GM19239 (cell line): ENCODE results near the gene MAPK1IP1L.
"Not testable (repeated sequence)": the region's sequence is repeated elsewhere in the genome, so short reads cannot be mapped to it uniquely, and the experiment has no call there.

Experiments
- DNase-seq: peaks from one replicate; pipeline ENCODE4 v3.0.0; 2011; ENCODE audit warnings: low spot score; ENCODE audit not compliant: insufficient read length
- FAIRE-seq: peaks from 2 replicates; lab custom pipeline; 2011; peaks lifted over from hg19 to GRCh38; lab: Jason Lieb, UNC

MAPK1IP1L gene

GRCh38 chr14:55051423-55052268 lies at the start of gene MAPK1IP1L:
TSS of gene MAPK1IP1L (plus strand) at chr14:55051647. CDS start at chr14:55061684, 10,037 bp downstream.
- DNase-seq (peak; percentile 86), FAIRE-seq (peak; percentile 93)

GRCh38 chr14:55005071-55005470 lies 46.4 kb upstream of the MAPK1IP1L start:
- FAIRE-seq (no peak), DNase-seq (no peak)

DNA sequence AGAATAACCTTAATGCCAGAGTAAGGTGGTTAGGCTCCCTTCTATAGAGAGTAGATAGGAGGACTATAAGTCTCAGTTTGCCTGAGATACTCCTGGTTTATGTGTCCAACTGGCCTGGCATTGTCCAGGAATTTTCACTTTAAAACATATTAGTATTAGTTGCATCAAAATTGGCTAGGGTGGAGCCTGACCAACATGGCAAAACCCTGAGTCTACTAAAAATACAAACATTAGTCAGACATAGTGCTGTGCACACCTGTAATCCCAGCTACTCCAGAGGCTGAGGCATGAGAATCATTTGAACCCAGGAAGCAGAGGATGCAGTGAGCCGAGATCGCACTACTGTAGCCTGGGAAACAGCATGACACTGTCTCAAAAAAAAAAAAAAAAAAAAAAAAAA lies 36.4 kb upstream of the MAPK1IP1L start:
- no peak for FAIRE-seq
- no peak for DNase-seq

GRCh38 chr14:55019968-55020554 lies 31.4 kb upstream of the MAPK1IP1L start:
- DNase-seq (no peak), FAIRE-seq (peak; percentile 26)

DNA sequence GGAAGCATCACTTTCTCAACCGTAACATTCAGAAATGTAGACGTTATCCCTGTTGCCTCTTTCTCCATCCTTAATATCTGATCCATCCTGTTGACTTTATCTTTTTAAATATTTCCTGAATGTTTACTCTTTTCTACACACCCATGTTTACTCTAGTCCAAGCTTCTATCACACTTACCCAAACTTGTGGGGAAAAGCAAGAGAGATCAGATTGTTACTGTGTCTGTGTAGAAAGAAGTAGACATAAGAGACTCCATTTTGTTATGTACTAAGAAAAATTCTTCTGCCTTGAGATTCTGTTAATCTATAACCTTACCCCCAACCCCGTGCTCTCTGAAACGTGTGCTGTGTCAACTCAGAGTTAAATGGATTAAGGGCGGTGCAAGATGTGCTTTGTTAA lies 27.1 kb upstream of the MAPK1IP1L start:
- not testable (repeated sequence) for FAIRE-seq, DNase-seq

DNA sequence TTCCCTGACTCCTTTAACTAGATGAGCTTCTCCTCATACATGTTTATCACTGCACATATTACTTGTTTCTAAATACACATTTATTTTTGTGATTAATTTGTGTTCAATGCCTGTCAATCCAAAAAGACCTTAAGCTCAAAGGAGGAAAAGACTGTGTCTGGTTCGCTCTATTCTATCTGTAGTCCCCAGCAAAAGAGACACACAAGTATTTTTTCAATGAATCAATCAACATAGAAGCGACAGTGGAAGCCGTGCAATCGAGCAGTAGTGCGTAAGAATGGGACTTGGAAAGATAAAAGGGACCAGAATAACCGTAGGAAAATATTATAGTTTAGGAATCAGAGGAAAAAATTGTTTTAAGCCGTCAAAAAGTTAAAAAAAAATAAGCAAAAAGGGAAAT lies 25.5 kb upstream of the MAPK1IP1L start:
- DNase-seq (no peak), FAIRE-seq (peak; percentile 58)

DNA sequence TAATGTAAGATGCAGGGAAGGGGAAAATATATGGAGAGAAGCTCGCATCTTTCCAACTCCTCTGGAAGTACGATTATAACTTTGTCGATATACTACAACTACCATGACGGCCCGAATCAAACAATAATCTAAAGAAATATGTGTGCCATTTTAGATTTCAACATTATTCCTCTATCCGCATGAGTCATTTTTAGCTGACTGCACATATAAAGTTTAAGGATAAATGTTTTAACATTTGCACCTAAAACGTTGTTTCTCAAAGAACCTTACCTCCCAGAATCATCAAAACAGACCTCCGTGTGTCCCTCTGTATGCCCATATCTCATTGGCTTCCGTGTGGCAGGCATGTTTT lies 25.0 kb upstream of the MAPK1IP1L start:
- DNase-seq (no peak), FAIRE-seq (no peak)

GRCh38 chr14:55026793-55027561 lies 24.5 kb upstream of the MAPK1IP1L start, which contains the start of the genes SOCS4 and WDHD1:
TSS of gene SOCS4 (plus strand) at chr14:55027236. CDS start at chr14:55043042, 15,806 bp downstream.
TSS of gene WDHD1 (minus strand) at chr14:55027099. CDS start at chr14:55026787, 312 bp downstream.
- DNase-seq: peak; percentile 82
- FAIRE-seq: peak; percentile 97

- FAIRE-seq: peak; percentile 73
- no peak for DNase-seq
These were observed 23.4 kb upstream of the MAPK1IP1L start for GRCh38 chr14:55028066-55028465.

DNA sequence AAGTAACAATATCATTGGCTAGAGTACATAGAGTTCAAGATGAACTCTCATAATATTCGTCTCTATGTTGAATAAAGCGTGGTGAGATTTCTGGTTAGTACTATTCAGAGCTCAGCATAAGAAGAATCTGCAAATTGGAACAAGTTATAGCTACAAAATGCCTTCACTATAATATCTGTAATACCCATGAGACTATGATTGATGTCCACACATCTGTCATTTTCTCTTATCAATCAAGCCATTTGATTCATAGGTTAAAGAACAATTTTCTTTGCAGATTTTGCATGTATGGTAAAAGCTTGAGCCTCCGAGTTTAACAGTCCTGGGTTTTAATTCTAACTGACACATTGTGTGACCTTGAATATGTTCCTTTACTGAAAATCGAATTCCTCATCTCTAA lies 23.0 kb upstream of the MAPK1IP1L start:
- FAIRE-seq: peak; percentile 23
- no peak for DNase-seq

GRCh38 chr14:55031190-55031589 lies 20.3 kb upstream of the MAPK1IP1L start:
- peak; percentile 55 for FAIRE-seq
- no peak for DNase-seq

DNA sequence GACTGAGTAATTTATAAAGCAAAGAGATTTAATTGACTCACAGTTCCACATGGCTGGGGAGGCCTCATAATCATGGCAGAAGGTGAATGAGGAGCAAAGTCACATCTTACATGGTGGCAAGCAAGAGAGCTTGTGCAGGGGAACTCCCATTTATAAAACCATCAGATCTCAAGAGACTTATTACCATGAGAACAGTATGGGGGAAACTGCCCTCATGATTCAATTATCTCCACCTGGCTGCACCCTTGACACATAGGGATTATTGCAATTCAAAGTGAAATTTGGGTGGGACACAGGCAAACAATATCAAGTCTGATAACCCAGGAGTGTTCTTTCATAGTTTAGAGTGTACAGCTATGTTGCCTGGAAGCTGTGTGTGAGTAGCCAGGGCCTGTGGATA lies 13.5 kb upstream of the MAPK1IP1L start:
- not testable (repeated sequence) for DNase-seq, FAIRE-seq

- no peak for FAIRE-seq
- no peak for DNase-seq
These were observed 12.7 kb upstream of the MAPK1IP1L start for GRCh38 chr14:55038708-55039107.

GRCh38 chr14:55043528-55043927 lies 7.9 kb upstream of the MAPK1IP1L start:
- FAIRE-seq (no peak), DNase-seq (no peak)

- no peak for FAIRE-seq
- DNase-seq: no peak
These were observed 6.4 kb upstream of the MAPK1IP1L start for GRCh38 chr14:55045087-55045486.

DNA sequence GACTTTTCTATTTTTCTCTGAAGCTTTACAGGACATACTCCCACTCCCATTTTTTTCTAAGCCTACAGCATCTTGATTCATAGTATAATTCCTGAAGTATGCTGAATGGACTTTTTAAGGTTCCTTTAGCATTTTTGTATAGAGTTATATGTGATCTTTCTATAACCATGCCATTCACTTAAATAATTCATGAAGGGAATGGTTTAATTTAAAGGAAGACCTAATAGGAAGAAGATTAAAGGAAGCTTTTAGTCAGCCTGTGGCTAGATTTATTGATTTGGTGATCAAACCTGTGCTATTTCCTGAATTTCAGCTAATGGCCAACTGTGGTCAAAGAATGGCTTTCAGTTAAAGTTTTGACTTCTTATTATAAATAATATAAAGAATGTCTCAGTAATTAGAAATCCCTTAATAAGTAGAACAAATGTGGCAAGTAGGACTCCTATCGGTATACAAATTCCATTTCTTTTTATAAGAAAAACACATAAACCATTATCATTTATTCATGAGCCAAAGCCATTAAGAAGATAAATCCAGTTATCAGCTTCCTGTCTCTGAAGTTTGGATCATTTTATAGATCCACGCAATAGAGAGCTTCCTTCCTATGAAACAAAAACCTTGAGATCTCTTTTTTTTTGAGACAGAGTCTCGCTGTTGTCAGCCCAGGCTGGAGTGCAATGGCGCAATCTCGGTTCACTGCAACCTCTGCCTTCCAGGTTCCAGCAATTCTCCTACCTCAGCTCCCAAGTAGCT lies 4.0 kb upstream of the MAPK1IP1L start:
- FAIRE-seq (no peak), DNase-seq (no peak)

DNA sequence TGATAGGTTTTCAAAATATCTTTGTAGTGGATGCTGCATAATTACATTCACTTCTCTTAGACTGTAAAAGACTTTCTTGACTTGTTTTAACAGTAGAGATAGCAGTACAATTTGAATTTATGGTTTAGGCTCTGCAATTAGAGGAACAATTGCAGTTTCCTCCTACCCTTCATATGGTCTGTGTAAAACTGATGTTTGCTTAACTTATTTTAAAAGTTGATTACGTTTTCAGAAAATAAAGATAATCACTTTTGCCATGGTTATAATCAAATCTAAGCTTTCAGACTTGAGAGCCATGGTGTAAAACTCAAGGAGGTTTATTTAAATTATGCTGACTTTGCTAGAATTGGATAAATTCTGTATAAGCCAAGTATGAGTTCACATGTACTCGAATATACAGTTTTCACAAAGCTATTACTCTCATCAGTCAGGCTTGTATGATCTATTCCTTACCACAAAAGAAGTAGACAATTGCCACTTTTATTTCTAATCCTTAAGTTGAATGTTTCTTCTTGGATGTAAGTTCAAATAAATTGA lies 2.5 kb upstream of the MAPK1IP1L start:
- no peak for FAIRE-seq

GRCh38 chr14:55051165-55051422 lies 353 bp upstream of the MAPK1IP1L start:
- no peak for DNase-seq
- FAIRE-seq: no peak

More for the DNA sequence above, 2.5 kb upstream of the MAPK1IP1L start:
- DNase-seq: no peak

DNA sequence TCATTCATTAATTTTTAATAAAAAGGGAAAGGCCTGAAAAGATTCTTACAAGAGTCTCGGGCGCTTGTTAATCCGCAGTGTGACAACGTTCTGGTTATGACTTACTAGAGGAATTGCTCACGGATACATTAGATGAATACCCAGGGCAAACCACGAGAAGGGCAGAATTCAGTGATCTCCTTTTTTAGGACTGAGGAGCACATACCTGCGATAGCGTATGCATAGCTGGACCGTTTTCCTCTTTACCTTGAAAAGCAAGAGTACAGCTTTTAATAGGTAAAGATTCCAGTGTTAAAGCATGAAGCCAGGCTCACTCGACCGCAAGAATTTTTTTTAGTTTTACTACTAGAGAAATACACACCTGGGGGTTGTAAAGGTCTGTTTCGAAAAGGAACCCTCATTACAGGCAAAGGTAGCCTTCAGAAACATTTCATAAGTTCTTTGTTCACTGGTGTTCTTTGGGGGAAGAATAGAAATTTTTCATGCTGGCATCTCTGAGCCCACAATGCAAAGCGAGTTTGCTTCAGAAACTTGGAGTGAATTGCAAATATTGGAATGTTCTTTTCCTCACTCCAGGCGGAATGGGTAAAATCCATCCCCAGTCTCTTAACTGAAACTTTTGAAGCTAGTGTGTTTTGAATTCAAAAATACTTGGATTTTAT lies 953 bp downstream of the MAPK1IP1L start:
- FAIRE-seq (peak; percentile 91), DNase-seq (no peak)
